HG02870 (cell line): ENCODE data around the gene ALOX5.
"Not testable (repeated sequence)": the region's sequence is repeated elsewhere in the genome, so short reads cannot be mapped to it uniquely, and the experiment has no call there.

Experiments used
- ATAC-seq: cut with Tn5 transposase; IDR thresholded peaks from one replicate; pipeline ENCODE4 v1.9.1; 2021; ENCODE audit warnings: mild to moderate bottlenecking, moderate library complexity; ENCODE audit not compliant: unreplicated experiment

Gene ALOX5

GRCh38 chr10:45461034-45461433 is 87.0 kb downstream of the ALOX5 start:
- ATAC-seq: peak; percentile 65

DNA sequence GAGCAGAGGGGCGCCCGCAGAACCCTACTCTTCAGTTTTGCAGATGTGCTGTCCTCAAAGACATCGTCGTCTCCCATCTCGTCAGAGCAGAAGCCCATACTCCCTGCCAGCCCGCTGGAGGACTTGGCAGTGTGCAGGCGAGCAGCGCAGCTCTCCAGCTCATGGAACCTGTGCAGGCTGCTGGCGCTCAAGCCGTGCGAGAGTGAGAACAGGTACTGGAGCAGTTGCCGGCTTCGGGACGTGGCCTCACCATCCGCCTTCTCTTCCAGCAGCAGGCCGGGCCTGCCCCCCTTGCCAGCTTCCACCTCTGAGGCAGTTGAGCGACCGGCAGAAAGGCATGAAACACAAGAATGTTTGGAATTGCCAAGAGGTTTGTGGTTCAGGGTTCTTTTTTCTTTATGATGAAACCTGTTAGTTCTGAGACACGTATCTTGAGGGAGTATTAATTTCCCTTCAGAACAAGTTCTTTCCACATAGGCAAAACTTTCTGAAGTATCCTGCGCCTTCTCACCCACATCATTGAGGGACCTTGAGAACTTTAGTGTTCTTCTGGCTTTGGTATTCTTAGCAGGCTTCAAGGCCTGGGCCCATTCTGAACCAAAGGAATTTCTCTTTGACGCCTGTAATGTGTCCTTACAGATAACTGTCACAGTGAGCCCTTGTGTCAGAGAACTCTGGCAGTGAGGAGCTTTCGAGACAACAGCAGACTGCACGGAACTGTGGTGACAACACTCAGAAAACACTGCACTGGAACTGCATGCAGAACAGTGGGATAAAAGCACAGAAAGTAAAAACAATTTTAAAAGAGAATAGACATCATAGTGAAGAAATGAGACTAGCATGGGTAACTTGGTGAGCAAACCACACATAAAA is 89.5 kb downstream of the ALOX5 start:
- ATAC-seq: no peak

DNA sequence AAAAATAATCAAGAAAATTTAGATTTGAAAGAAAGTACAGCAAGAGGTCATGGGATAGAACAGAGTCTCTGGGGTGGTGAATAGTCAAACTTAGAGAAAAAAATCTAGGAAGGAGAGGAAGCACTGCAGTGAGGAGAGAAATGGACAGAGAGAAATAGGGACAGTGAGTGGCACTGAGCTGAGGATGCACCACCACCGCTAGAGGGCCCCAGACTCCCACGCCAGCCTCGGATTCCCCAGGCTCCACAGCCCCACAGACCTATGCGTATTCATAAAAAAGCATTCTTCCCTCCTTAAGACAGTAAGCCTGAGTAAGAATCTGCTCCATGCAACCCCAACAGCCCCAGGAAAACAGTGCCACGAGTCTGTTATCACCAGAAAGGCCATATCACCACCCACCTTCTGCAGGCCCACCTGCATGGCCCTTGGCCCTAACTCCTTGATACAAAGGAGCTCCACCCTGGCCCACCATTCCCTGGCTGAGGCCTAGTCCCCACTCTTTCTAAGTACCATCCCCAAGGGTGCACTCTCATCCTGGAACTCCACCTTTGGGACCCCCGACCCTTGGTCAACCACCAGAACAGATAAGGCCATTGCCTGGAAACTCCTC is 91.0 kb downstream of the ALOX5 start:
- ATAC-seq: peak; percentile 42

DNA sequence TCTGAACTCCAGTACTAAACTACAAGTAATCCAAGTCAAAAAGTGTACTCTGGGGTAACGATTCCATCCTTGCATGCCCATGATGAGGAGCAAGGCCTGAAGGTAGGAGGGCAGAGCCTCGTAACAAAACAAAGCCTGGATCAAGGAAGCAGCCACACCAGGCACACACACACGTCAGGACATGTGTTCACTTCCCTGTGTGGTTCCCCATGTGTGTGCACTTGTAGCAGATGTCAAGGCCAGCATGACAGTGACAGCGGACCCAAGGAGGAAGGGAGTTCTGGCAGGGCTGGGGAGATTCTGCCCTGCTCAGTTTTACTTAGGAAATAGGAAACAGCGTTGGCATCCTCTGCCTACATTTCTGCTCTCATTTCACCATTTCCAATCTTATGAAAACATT is 92.8 kb downstream of the ALOX5 start:
- ATAC-seq: no peak

- no peak for ATAC-seq
Measured at GRCh38 chr10:45468079-45468478, 94.1 kb downstream of the ALOX5 start.

GRCh38 chr10:45470098-45471012 is 96.3 kb downstream of the ALOX5 start:
- ATAC-seq: peak; percentile 43

GRCh38 chr10:45471059-45471458 is 97.0 kb downstream of the ALOX5 start:
- ATAC-seq: no peak

DNA sequence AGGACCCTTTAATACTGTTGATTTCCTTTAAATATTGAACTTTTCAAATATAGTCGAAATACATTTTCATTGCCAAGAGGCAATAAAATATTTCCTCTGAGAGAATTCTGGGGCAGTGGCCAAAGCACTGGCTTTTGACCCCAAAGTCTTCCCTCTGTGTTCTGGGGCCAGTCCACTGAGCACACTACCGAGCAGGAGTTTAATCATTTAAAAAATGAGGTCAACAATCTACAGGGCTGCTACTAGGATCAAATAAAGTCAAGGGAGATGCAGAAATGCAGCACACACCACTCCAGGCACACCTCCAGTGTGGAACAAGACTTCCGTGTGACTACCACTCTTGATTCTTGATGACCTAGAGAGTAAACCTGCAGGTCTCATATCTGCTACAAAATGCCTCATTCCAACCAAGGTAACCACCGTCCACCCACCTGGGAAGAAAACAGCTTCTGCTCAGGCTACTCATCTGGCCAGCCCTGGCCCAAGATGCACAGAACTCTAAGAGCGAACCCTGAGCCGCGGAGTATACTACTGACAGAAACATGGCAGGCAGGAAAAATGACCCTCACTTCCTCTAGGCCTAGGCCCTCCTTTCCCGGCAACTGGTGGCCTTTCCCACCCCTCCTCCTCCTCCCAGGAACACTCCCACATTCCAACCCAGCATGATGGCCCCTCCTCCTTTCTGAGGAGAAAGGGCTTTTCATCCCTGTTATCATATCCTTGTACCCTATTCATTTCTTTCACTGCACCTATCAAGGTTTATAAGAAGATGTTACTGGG is 97.7 kb downstream of the ALOX5 start:
- ATAC-seq: no peak

DNA sequence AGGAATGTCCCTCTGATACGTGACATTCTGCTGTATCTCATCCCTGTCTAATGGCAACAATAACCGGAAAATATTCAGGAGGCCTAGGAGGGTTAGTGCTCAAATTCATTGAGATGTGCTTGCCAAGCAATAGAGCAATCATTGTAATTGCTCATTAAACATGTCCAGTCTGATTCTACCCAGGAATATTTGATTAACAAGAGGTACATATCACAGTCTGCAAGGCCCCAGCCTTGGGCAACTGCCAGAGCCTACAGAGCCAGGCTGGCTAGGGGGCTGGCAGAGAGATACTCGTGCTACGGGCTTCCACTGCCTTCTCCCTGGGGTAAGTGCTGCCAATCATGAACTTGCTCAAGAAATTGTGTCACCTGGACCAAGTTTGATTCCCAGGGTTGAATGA is 99.1 kb downstream of the ALOX5 start:
- no peak for ATAC-seq

GRCh38 chr10:45476559-45476958 is 102.5 kb downstream of the ALOX5 start:
- ATAC-seq: no peak

GRCh38 chr10:45480294-45480693 is 106.3 kb downstream of the ALOX5 start:
- ATAC-seq: no peak

GRCh38 chr10:45481100-45481499 is 107.1 kb downstream of the ALOX5 start:
- ATAC-seq: not testable (repeated sequence)

DNA sequence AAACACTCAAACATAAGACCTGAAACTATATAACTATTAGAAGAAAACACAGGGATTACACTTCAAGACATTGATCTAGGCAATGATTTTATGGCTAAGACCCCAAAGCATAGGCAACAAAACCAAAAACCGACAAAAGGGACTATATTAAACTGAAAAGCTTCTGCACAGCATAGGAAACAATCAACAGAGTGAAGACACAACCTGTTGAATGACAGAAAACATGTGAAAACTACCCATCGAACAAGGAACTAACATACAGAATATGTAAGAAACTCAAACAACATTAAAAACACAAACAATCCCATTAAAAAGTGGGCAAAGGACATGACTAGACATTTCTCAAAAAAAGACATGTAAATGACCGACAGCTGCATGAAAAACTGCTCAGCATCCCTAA is 109.0 kb downstream of the ALOX5 start:
- no peak for ATAC-seq

GRCh38 chr10:45487735-45488134 is 113.7 kb downstream of the ALOX5 start:
- ATAC-seq: no peak

- ATAC-seq: no peak
Measured at GRCh38 chr10:45488365-45488764, 114.3 kb downstream of the ALOX5 start.

DNA sequence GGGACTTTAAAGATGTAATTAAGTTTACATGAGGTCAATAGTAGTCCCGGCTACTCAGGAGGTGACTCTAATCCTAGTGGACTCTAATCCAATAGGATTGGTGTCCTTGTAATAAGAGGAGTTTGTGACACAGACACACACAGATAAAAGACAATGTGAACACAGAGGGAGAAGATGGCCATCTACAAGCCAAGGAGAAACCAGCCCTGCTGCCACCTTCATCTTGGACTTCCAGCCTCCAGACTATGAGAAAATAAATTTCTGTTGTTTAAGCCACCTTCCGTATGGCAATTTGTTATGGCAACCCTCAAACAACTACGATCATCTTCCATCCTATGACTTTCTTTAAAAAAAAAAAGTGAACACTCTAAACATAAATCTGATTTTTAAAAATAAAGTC is 116.3 kb downstream of the ALOX5 start:
- no peak for ATAC-seq

DNA sequence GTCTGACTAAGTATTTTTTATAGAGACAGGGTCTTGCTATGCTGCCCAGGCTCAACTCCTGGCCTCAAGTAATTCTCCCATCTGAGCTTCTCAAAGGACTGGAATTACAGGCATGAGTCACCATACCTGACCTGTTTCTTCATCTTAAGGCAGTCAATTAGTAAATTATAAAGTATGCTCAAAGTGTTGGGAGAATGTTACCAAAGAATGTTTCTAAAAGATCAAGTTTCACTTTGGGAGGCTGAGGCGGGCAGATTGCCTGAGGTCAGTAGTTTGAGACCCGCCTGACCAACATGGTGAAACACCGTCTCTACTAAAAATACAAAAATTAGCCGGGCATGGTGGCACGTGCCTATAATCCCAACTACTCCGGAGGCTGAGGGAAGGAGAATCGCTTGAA is 117.0 kb downstream of the ALOX5 start:
- no peak for ATAC-seq
